ENCODE data around the gene CCN2. TPM values are rescaled to one million over a fixed set of nuclear protein-coding genes. Genes with fewer than 3 reads are reported as not detected.

Gene CCN2
- total RNA-seq, 1 experiment from 2014 or later: 67.8 TPM

GRCh38 chr6:131924881-131925474, 26.2 kb downstream of the CCN2 start:
- H3K27ac Mint-ChIP-seq: no peak overlapping the region
- no peak overlapping the region for H3K4me3 Mint-ChIP-seq
- ATAC-seq: no peak
- TF ChIP-seq ZSCAN18 (CRISPR knock-in tag; IDR thresholded peaks at IDR 0.05) (no peak), CREB1 (CRISPR knock-in tag; IDR thresholded peaks at IDR 0.05) (no peak), PRDM15 (CRISPR knock-in tag; IDR thresholded peaks at IDR 0.05) (no peak)
- peaks cover under 1% of the 10 kb centered on the region; the same call in 1 of the 2 replicates for H3K27me3 Mint-ChIP-seq (ENCODE audit: low read depth)
- POLR2A ChIA-PET: interaction anchor here (0.6 kb wide), 1 partner anchor 355 kb away, joined by 3 read pairs; no protein-coding TSS in a partner anchor
- peaks cover 22% of the 10 kb centered on the region for H3K9me3 Mint-ChIP-seq
- peaks cover 49% of the 10 kb centered on the region for H3K36me3 Mint-ChIP-seq
- CTCF ChIA-PET: interaction anchor here (0.7 to 1.7 kb wide), 4 partner anchors 15 to 193 kb away, joined by 3 to 6 read pairs (median 4); partner anchors contain the start of gene CCN2
- no peak for DNase-seq (ENCODE audit: low spot score)
- peaks cover 6% of the 10 kb centered on the region; the same call in 1 of the 2 replicates for H3K4me1 Mint-ChIP-seq

GRCh38 chr6:131923356-131923755, 27.8 kb downstream of the CCN2 start:
- H3K4me3 Mint-ChIP-seq: no peak overlapping the region
- no peaks in the 10 kb centered on the region for H3K4me1 Mint-ChIP-seq
- H3K27me3 Mint-ChIP-seq (ENCODE audit: low read depth): peaks cover 5% of the 10 kb centered on the region; the same call in 1 of the 2 replicates
- ChIA-PET POLR2A (interaction anchor here (1.2 to 1.4 kb wide), 2 partner anchors 23 to 28 kb away, joined by 4 to 5 read pairs; partner anchors contain the start of gene CCN2), CTCF (interaction anchor here (0.6 to 2.5 kb wide), 17 partner anchors 9 to 357 kb away, joined by 3 to 20 read pairs (median 4); partner anchors contain the start of genes CCN2 and MED23)
- no peak for TF ChIP-seq NR2C2 (CRISPR knock-in tag; IDR thresholded peaks at IDR 0.05)
- 0 out of 2 replicates have a peak, but pooled peaks have one; percentile 40 for TF ChIP-seq ZMAT4 (CRISPR knock-in tag; IDR thresholded peaks at IDR 0.05)
- TF ChIP-seq ZBTB21 (CRISPR knock-in tag; IDR thresholded peaks at IDR 0.05; ENCODE audit: borderline replicate concordance): no peak
- TF ChIP-seq SP1 (CRISPR knock-in tag; conservative IDR thresholded peaks at IDR 0.05): no peak
- no peak for TF ChIP-seq AR (CRISPR knock-in tag; IDR thresholded peaks at IDR 0.05)
- TF ChIP-seq CTCF (IDR thresholded peaks at IDR 0.05): peak; percentile 84
- no peak for TF ChIP-seq ZSCAN18 (CRISPR knock-in tag; IDR thresholded peaks at IDR 0.05)
- TF ChIP-seq E2F1 (CRISPR knock-in tag; IDR thresholded peaks at IDR 0.05): no peak
- ATAC-seq: peak; percentile 50
- peak; percentile 75 for DNase-seq (ENCODE audit: low spot score)
- peaks cover 34% of the 10 kb centered on the region for H3K9me3 Mint-ChIP-seq
- H3K27ac Mint-ChIP-seq: no peak overlapping the region
- peaks cover 57% of the 10 kb centered on the region for H3K36me3 Mint-ChIP-seq
